ENCODE measurements around the gene KLF6.

The KLF6 gene

DNA sequence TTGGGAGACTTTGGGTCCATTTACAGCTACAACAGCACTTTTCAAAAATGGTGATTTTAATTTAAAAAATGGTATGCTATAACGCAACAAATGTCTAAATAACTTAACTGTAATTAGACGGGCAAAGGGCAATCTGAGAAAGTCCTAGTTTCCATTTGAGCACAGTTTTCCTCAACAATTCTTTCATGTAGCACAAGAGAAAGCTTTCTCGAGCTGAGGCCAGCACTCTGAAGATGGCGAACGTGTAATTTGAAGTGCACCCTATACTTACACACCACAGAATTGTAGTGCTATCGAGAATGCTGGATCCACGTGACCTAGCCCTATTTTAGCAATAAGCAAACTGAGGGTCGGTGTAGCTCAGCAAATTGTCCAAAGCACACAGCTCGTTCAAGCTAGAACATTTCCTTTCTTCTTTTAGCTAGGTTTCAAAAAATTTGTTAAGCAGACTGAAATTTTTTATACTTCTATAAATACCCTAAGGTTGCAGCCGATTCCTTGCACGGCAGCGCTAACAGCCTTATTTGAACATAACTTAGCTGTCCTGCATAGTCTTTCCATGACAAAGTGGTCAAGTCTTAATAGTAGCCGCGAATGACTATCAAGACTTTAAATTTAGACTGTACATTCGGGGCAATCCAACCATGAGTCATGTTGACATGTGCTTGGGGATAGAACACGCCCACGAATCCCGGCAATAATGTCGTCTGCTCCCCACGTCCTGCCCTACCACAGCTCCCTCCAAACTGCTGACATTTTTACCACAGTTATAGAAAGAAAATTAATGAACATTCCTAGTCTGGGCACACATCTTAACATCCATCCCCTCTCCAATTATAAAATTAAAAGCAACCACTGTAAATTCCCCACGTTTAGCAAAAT is 10.0 kb downstream of the KLF6 start:
- peak; percentile 90 for DNase-seq (ENCODE audit: low read depth)

DNA sequence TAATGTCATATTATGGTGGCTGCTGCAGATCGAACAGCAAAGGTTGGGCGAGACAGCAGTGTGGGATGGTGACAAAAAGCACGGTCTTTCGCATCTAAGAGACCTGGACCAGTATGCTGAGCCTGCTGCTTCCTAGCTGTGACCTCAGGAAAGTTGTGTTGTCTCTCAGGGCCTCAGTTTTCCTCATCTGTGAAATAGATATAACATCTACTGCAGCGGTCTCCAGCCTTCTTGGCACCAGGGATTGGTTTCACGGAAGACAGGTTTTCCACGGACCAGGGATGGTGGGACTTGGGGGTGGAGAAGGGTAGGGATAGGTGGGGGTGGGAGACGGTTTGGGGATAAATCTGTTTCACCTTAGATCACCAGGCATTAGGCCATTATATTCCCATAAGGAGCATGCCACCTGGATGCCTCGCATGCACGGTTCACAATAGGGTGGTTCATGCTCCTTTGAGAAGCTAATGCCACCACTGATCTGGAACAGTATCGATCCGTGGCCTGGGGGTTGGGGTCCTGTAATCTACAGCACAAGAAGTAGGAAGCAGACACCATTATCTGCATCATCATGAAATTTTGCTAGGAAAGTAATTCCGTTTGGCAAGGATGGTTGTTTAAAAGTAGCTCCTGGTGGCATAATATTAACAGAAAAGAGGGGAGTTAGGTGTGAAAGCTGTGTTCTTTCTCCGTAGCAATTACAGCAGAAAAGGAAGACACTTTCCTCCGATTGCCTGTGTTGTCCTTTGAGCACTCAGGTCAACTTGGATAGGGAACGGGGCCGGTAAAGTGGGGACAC is 10.8 kb downstream of the KLF6 start:
- no peak for DNase-seq (ENCODE audit: low read depth)

DNA sequence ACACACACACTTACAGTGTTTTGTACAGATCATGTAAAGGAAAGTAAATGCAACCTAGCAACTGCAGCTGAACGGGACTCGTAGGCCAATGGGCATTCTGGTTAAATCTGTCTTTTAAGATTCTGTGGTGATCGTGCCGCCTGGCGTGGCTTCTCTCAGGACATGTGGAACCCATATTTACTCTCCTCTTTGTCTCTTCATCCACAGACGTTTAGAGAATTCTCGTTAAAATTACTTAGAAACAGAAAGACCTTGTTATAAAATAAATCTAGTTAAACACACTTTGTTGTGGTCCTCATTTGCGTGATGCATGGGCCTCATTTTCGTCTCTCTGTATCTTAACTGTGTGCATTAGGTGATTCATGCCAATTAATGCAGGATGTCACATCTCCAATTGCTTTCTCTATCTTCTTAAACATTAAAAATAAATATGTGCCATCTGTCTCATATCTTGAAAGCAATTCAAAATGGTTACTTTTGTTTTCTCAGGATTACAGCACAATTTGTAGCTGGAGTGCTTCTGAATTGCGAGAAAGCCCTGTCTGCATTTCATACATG is 11.5 kb downstream of the KLF6 start:
- no peak for DNase-seq (ENCODE audit: low read depth)

DNA sequence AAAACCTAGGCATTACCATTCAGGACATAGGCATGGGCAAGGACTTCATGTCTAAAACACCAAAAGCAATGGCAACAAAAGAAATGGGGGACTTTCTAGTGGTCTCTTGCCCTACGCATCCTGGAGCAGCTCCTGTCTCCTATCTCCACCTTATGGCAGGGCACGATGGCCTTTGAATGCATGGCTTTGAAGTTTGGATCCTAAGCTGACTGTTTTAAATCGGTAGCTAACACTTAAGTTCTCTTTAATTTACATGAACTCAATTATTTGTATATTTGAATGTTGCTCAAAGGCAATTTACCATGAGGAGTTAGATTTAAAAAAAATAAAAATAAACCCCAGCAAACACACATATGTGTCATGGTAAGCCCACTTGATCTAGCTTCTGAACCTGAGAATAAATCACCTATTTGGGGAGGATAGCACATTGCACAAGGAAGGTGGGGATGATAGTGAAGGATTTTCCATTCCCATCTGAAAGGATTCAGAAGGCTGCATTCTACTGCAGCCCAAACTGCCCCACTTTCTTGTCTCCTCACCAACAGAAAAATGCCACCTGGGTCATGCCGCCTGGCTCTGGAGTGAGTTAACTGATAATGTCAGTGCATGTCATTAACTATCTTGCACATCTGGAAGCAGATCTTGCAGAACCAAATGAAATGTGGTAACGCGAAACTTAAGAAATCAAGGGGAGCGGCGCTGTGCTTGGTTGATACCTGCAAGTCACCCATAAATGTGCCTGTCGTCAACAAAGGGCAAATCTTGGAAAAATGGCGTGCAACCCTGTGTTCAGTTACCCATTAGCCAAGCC is 12.4 kb downstream of the KLF6 start:
- no peak for DNase-seq (ENCODE audit: low read depth)

DNA sequence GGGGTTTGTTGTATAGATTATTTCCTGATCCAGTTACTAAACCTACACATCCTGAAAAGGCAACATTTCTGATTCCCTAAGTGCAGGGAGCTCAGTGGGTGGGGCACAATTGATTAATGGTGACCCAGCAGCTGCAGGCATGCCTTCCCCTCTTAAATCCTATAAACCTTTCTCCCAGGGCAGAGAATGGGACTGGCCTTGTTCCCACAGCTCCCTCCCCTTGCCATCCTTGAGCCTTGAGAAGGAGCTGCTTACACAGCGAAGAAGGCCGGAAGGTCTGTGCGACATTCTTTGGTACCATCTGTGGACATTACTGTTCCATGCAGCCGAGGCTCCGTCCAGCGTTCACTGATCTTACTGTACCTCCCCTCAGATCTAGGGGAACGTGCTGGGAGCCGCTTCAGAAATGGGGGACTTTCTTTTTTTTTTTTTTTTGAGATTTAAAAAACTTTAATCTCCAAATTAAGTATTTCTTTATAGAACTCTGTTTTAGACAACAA is 14.3 kb downstream of the KLF6 start:
- DNase-seq (ENCODE audit: low read depth), result no peak

DNA sequence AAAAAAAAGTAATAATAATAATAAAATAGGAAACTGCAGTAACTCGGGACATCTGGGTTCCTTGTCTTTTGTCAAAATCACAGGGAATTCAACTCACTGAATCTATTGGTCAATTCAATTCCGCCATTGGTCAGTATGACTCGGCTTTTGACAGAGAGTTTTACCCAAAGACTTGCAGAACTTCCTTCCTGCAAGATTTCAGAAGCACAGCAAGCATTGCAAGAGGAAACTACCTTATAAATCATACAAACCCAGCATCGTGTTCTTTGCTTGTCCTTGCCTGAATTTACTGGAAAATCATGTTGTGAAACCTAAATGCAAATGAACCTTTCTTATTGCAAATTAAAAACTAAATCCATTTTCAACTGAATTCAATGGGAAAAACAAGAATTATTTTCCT is 15.5 kb downstream of the KLF6 start:
- no peak for DNase-seq (ENCODE audit: low read depth)

DNA sequence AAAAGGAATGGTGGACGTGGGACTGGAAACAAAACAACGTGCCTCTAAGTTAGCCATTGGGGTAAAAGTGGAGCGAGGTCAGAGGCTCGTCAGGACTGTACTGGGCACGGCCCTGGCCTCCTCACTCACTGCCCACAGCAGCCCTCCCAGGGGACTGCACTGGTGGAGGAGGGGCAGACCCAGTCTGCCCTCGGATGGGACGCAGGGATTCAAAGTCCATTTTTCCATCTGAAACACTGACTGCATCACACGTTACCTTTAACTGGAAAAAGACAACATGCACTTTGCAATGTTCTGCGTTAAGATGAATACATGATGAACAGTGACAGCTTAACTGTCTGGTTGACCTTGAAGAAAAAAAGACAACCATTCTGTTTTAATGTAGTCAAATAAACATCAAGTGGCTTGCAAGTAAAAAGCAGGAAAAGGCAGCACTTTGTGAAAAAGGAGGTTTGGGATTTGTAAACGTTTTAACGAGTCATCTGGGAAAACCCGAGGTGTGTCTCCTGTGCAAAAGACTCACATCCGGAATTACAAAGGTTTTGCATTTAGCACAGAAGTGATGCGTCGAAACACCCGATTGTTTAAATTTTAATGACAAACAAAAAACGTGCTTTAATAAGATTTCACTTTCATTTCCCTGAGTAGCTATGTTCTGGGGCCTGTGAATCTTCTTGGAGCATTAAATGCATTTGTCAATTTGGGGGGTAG is 18.8 kb downstream of the KLF6 start:
- no peak for DNase-seq (ENCODE audit: low read depth)

DNA sequence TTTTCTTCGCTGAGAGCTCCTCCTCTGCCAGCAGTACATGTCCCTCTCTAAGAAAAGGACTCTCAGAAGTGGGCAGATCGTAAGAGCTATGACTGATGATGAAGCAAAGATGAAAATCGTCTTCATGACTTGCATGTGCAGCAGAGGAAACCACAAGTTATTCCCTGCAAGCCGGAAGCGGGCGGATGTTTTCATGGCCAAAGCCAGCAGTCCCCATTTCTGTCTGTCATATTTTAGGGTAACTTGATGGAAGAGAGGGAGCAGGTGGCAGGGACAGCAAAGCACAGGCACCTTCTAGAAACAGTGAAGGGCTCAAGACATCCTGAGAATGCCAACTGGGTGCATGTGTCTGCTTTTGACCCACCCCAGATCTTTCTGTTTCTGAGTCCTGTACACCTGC is 19.9 kb downstream of the KLF6 start:
- no peak for DNase-seq (ENCODE audit: low read depth)

DNA sequence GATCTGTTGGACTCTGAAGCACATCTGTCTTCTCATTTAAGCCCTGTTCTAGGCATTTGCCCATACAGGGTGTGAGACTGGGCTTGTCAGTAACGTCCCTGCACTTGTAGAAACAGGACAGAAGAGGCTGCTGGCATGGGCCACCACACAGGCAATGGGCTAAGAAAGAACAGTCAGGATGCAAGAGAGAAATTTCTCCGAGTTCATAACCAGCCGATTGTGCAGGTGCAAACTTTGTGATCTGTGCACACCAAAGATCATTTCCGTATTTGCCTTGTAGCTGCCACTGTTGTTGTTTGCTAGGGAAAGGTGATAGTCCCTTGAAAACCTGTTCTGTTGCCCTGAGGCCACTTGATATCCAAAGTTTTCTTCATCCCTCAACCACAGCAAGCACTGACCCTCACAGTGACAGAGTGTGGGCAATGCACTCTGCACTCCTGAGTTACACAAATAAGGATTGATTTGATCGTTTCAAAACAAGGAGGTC is 20.3 kb downstream of the KLF6 start:
- DNase-seq (ENCODE audit: low read depth), result no peak

DNA sequence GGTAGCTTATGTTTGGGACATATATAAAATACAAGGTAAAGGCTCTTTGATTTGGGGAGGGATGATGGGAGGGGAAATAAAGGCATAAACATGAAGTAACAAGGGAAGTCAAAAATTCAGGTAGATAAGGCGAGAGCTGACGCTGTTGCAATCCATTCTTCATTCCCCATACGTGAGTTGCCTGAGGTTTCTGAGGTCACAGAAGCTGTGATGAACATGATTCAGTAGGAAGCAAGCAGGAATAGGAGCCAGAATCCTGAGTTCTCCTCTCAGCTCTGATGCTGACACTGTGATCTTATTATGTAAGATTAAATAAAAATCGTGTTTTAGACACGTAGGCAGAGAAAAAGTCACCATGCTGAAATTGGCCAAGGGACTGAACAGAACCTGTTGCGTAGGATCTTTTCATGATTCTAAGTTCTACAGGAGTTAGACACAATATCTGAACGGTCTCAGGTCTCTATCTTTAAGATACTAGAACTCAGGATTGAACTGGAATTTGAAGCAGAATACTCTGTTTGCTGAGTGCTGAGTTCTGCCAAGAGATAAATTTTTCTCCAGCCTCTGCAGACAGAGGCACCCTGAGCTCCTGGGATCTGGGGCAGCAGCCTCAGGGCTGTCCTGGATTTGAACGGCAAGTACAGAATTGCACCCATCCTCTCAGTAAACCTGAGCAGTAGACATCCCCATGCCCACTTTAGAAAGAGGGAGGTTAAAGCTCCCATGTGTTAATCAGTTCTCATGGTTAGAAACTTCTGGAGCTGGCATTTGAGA is 21.0 kb downstream of the KLF6 start:
- DNase-seq (ENCODE audit: low read depth), result peak; percentile 53

DNA sequence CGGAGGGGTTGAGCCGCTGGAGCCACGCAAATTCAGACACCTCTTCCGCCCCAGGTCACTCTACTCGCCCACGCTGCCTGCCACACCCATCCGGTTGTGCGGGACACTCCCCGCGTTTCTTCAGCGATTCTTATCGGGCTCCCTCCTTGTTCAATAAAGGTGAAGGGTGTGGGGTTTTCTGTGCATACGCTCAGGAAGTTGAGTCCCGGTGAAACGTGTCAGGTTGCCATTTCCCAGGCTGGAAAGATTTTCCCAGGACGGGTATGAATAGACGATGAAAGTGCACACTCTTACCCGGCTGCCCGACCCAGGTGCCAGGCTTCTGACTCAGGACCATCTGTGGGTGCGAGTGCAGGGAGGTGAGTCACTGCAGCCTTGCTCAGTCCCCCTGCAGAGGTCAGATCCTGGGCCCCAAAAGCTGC is 22.0 kb downstream of the KLF6 start:
- no peak for DNase-seq (ENCODE audit: low read depth)

DNA sequence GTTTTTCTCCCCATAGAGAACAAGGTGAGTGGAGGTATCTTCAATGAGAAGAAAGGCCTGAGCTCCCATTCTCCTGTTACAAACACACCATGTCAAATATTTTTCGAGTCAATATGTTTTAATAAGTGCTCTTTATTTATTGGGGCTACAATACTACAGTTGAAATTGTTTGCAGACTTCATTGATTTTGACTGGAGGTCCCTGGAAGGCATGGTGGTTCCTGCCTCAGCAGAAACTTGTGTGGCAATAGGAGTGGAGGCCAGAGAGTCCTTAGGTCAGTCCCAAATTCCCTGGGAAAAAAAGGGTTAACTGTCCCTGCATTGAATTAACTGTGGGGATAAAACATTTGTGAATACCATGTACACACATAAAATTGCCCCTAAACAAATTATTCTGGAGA is 22.7 kb downstream of the KLF6 start:
- no peak for DNase-seq (ENCODE audit: low read depth)

DNA sequence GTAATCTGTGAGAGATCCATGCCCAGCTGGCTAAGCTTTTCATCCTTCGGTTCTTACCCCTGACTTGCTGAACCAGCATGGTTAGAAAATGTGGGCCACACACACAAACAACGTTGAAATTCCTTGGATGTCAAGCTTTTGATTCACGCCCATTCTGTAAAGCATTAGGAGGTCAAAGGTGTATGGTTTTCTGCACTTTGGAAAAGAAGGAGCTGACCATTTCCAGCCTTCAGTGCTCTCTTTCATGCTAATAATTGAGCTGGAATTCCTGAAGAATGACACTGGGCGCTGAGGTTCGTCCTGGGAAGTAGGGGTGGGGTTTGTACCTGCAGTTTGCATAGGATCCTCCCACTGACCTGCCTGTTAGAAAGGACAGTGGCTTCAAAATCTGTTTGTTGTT is 23.1 kb downstream of the KLF6 start:
- no peak for DNase-seq (ENCODE audit: low read depth)

DNA sequence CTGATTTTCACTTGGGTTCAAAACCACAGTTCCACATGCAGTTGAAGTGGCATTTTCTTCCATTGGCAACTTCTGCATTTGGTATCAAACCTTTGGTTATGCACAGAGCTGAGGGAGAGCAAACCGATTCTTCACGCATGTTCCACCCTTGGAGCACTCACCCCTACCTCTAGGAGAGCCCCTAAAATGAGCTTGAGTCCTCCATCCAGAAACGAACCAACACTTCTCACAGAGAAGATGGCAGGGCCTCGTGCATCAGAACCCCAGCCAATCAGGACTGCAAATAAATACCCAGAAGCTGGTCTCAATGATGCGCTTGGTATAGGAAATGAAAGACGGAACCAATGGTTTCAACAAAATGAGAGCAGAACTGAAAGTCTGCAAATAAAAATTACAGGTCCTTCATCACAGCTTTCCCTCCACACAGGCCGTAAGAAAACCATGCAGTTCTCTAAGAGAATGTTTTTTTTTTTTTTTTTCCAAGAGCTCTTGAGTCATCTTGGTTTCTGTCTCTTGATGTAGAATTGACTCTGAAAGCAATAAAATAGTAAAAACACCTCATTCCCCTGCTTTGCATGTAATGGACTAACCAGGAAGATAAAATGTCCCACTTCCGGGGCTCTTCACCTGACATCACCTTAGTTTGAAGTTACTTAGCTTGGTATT is 23.9 kb downstream of the KLF6 start:
- no peak for DNase-seq (ENCODE audit: low read depth)

DNA sequence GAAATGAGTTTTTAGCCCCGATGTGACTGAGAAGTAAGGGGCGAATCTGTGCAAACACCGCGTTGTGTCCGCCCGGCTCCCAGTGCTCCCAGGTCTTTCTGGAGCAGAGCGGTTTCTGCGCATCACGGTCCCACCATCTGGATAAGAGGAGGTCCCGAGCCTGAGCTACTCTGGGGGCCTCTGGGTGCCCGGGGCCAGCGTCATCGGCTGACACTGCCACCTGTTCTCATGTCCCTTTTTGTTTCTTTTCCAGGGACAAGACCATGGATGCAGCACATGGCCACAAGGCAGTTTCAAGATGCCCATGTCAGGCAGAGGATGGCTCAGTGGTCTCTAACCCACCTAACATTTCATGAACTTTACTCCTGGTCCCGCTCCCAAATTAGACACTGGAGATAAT is 24.9 kb downstream of the KLF6 start:
- DNase-seq (ENCODE audit: low read depth), result no peak

DNA sequence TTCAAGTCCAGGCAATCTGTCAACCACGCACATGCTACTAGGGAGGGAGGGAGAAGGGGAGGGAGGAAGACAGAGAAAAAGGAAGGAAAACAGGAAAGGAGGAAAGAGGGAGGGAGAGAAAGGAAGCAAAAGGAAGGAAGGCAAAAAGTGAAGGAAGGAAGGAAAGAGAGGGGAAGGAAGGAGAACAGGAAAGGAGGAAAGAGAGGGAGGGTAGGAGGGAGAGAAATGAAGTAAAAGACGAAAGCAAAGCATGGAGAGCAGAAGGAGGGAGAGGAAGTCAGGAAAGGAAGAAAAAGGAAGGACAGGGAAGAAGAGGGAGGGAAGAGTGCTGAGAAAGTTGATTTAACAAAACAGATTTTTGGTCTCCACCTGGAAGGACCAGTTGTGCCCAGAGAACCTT is 25.6 kb downstream of the KLF6 start:
- DNase-seq (ENCODE audit: low read depth), result no peak

DNA sequence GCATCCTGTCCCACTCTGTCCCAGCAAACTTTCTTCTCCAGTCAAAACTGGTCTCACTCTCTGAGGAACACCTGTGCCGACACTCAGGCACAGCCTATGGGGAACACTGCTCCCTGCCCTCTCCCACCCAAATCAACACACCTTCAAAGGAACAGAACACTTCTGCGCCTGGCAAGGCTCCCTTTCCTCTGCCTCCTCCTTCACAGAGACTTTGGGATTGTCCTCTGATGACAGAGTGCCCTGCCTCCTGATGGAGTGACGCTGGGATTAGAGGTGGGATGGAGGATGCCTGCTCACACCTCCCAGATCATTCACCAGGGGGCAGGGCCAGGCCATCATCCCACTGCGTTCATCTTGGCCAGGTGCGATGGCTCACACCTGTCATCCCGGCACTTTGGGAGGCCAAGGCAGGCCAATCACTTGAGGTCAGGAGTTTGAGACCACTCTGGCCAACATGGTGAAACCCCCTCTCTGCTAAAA is 26.5 kb downstream of the KLF6 start:
- no peak for DNase-seq (ENCODE audit: low read depth)

DNA sequence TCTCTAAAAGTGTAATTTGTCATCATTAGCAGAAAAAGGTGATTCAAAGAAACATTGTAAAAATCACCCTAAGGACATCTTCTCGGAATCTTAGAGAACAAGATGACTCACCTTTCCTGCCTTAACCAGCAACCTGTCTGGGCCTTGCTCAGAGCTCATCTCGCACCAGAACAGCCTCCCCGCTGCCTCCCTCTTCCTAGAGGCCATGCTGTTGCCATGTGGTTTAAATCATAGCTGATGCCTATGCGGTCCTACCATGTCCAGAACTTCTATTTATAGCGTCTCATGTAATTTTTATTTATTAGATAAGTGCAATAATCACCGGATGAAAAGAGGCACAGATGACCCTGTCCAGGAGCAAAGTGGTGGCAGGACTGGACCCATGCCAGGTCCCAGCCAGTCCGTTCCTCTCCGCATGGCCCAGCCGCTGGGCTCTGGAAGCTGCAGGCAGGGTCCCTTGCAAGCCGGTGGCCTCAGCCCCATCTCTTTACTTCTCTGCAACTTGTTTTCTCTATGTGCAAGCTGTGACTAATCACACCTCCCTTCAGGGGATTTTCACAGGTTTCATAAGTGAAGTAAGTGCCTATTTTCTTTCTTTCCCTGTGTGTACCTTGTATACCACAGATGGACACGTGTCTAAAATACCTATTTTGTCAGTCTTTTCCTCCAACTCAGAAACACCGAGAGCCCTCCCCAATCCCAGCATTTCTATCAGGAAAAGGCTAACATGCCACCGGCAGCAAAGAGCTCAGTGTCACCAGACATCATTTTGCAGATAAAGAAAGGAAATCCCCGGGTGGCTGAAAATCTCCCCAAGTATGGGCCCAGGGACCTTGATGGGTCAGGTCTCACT is 27.1 kb downstream of the KLF6 start:
- DNase-seq (ENCODE audit: low read depth), result no peak

DNA sequence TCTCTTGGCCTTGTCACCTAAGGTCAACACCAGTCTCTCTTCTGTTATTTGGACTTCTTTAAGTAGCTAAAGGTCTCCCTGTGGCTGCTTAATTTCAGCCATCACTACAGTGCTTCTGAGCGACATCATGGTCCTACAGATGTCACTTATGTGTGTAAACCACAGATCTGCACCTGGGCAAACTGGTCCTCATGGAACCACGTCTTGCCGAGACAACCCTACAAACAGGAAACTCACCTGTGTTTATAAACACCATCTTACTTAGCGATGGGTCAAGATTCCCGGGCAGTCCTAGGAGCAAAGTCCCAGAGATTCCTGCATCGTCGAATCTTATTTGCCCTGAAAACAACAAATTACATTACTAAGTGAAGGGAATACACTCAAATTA is 27.8 kb downstream of the KLF6 start:
- DNase-seq (ENCODE audit: low read depth), result no peak

Measured in stromal cell of bone marrow (primary cell).